ENCODE data around the gene NAGLU. TPM values are rescaled to one million over a fixed set of nuclear protein-coding genes. Genes with fewer than 3 reads are reported as not detected.
A peak's percentile ranks its signal among the peaks of the same experiment; 100 is the strongest.

Gene NAGLU
- polyA plus RNA-seq, 3 donors, result 10.4 to 32.9 (median 24.9) TPM

DNA sequence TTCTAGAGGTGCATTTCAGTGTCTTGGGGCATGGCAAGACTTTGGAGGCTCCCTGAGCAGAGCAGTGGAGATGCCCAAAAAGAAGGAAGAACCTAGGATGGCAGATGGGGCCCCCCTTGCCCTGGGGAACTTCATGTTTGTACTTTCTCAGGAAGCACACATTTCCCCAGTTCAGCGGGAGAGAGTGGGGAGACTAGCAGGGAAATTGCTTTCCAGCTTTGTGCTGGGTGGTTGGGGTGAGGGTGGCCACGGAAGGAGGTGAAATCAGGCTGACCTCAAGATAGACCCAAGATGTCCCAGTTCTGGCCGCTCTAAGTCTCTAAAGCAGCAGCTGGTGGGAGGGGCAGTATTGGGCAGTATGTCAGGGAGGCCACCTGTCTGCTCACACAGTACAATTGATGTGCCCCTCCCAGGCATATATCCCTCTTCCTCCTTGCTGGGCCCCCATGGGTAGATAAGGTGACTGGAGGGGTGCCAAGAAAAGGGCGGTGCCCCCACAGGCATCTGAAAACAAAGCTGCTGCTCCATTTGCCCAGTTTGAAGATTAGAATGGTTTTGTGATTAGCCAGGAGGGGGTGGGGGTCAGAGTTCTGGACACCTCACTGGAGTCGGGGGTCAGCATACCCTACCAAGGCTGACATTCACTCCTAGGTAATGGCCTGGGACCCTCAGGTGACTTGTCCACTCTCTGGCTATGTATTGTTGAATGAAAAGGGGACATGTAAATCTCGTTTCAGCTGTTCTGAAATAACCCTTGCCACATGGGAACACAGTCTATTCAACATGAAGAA is 17.1 kb upstream of the NAGLU start:
- Histone ChIP-seq H3K4me1 (ENCODE audit: control insufficient read depth in 1 of 2, insufficient read depth in 2 of 2, low read length in 2 of 2) (peaks cover 36 to 38% of the 10 kb centered on the region in 2 donors), H3K4me2 (replicated peaks; ENCODE audit: extremely low read depth, low read length, poor library complexity, severe bottlenecking) (peak overlapping the region; percentile 45), H3K4me3 (replicated peaks in 1 of 3; ENCODE audit: low read depth in 2 of 3, low read length in 3 of 3) (peak overlapping the region in 1 of 3 experiments; percentile 31), H3K27ac (ENCODE audit: low read depth in 1 of 2, low read length in 2 of 2) (peak overlapping the region; percentile 57 to 68), H3K9ac (ENCODE audit: insufficient read depth, low read length, poor library complexity, severe bottlenecking) (no peak overlapping the region), H3K27me3 (ENCODE audit: control insufficient read depth in 2 of 2, insufficient read depth in 2 of 2, low read length in 2 of 2) (no peaks in the 10 kb centered on the region), H3K79me2 (ENCODE audit: insufficient read depth, low read length) (no peaks in the 10 kb centered on the region), H3K9me3 (replicated peaks in 1 of 2; ENCODE audit: control insufficient read depth in 1 of 2, insufficient read depth in 1 of 2, low read length in 2 of 2) (no peaks in the 10 kb centered on the region), H4K20me1 (ENCODE audit: insufficient read depth, low read length) (peaks cover 65% of the 10 kb centered on the region), H2AFZ (ENCODE audit: insufficient read depth, low read depth, low read length, poor library complexity, severe bottlenecking) (no peak overlapping the region), H3K36me3 (replicated peaks in 1 of 2; ENCODE audit: control insufficient read depth in 1 of 2, insufficient read depth in 2 of 2, low read length in 2 of 2) (peaks cover 43 to 60% of the 10 kb centered on the region in 2 donors)
- H3K27ac Mint-ChIP-seq, result peak overlapping the region; percentile 85 to 93 (median 91)
- peaks cover 1 to 5% (median 3%) of the 10 kb centered on the region in 3 donors for H3K27me3 Mint-ChIP-seq (ENCODE audit: low read depth in 3 of 3)
- TF ChIP-seq CTCF (IDR thresholded peaks at IDR 0.05), result no peak
- peak overlapping the region; percentile 50 to 81 for H3K4me3 Mint-ChIP-seq
- no peak for DNase-seq
- intact Hi-C loops (cut with micrococcal nuclease), result loop anchor here (5.0 to 10.0 kb wide), 4 partner anchors 62 to 197 kb away; partner anchors contain the start of genes ATP6V0A1 (in 1 of the 2) and CAVIN1 (in 1 of the 2)
- H3K4me1 Mint-ChIP-seq, result peaks cover 41% of the 10 kb centered on the region
- no peaks in the 10 kb centered on the region for H3K9me3 Mint-ChIP-seq
- WGBS (ENCODE audit: insufficient coverage), result 0% methylated on average over 2 of the region's 6 CpGs
- H3K36me3 Mint-ChIP-seq, result peaks cover 60 to 88% of the 10 kb centered on the region in 2 donors

DNA sequence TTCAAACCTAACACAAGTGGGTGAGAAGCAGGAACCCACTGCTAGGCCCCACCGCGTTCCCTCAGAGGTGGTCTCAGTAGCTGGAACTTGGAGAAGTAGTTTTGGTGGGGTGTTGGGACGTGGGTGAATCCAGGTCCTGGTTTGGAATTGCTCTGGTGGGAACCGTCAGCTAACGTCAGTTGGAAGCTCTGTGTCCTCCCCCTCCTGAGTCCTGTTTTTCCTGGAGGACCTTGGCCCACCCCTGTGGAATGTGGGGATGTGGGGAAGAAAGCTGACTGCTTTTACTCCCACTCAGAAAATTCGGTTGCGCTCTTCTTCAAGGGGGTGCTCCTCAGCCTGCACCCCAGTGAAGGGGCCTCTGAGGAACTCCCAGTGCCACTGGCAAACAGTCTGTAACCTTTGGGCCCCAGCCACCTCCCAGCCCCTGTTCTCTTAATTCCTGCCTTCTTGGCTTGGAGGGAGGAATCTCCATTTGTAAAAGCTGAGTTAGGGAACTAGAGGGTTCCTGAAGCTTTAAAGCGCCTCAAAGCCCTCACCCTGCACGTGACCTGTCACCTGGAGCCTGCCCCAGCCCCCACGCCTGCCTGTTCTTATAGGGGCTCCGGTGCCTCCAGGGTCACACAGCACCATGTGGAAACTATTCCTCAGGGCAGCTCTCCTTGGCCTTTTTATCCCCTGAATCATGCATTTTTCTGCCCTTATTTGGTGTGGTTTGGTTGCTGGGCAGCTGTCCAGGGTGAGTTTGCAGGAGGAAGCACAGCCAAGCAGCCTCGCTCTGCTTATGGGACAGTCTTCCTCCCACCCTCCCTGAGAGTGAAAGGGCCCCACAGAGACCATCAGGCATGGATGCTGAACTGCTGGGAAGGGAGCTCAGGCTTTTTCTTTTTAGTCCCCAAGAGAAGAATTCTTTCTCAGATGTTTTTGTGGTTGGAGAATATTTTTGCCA is 16.2 kb upstream of the NAGLU start:
- no peak for DNase-seq
- Histone ChIP-seq H3K9me3 (replicated peaks in 1 of 2; ENCODE audit: control insufficient read depth in 1 of 2, insufficient read depth in 1 of 2, low read length in 2 of 2) (no peaks in the 10 kb centered on the region), H3K4me1 (ENCODE audit: control insufficient read depth in 1 of 2, insufficient read depth in 2 of 2, low read length in 2 of 2) (peaks cover 36 to 38% of the 10 kb centered on the region in 2 donors), H4K20me1 (ENCODE audit: insufficient read depth, low read length) (peaks cover 61% of the 10 kb centered on the region), H3K9ac (ENCODE audit: insufficient read depth, low read length, poor library complexity, severe bottlenecking) (no peak overlapping the region), H2AFZ (ENCODE audit: insufficient read depth, low read depth, low read length, poor library complexity, severe bottlenecking) (no peak overlapping the region), H3K4me3 (replicated peaks in 1 of 3; ENCODE audit: low read depth in 2 of 3, low read length in 3 of 3) (no peak overlapping the region), H3K27me3 (ENCODE audit: control insufficient read depth in 2 of 2, insufficient read depth in 2 of 2, low read length in 2 of 2) (no peaks in the 10 kb centered on the region), H3K36me3 (replicated peaks in 1 of 2; ENCODE audit: control insufficient read depth in 1 of 2, insufficient read depth in 2 of 2, low read length in 2 of 2) (peaks cover 34 to 52% of the 10 kb centered on the region in 2 donors), H3K4me2 (replicated peaks; ENCODE audit: extremely low read depth, low read length, poor library complexity, severe bottlenecking) (no peak overlapping the region), H3K27ac (ENCODE audit: low read depth in 1 of 2, low read length in 2 of 2) (no peak overlapping the region), H3K79me2 (ENCODE audit: insufficient read depth, low read length) (no peaks in the 10 kb centered on the region)
- intact Hi-C loops (cut with micrococcal nuclease), result loop anchor here (5.0 to 10.0 kb wide), 4 partner anchors 63 to 198 kb away; partner anchors contain the start of genes ATP6V0A1 (in 1 of the 2) and CAVIN1 (in 1 of the 2)
- Mint-ChIP-seq H3K4me1 (peaks cover 41% of the 10 kb centered on the region), H3K9me3 (no peaks in the 10 kb centered on the region), H3K36me3 (peaks cover 51 to 79% of the 10 kb centered on the region in 2 donors), H3K27me3 (ENCODE audit: low read depth in 3 of 3) (peaks cover 1 to 6% (median 3%) of the 10 kb centered on the region in 3 donors), H3K4me3 (no peak overlapping the region), H3K27ac (peak overlapping the region in 5 of 7 donors; percentile 20 to 93 (median 35))
- WGBS (ENCODE audit: insufficient coverage), result 57% methylated on average over 7 of the region's 12 CpGs
- no peak for TF ChIP-seq CTCF (IDR thresholded peaks at IDR 0.05)
